H9 (cell line): ENCODE data around the gene PLD1. TPM values are rescaled to one million over a fixed set of nuclear protein-coding genes. Genes with fewer than 3 reads are reported as not detected.

Source experiments
- DNase-seq: peaks from one replicate; pipeline ENCODE4 v3.0.0-alpha.2; 2017
- H2AFZ ChIP-seq: one replicate; pipeline ENCODE4 v1.6.1; 2013; ENCODE audit warnings: mild to moderate bottlenecking, low read length, control low read depth, moderate library complexity
- H2AK5ac ChIP-seq: 2 replicates; pipeline ENCODE4 v1.6.1; 2013; ENCODE audit warnings: low read length, control low read depth, mixed read lengths; ENCODE audit not compliant: insufficient read length
- H2BK120ac ChIP-seq: one replicate; pipeline ENCODE4 v1.6.1; 2013; ENCODE audit warnings: low read depth, mild to moderate bottlenecking, low read length, control low read depth, inconsistent platforms; ENCODE audit not compliant: poor library complexity, severe bottlenecking
- H2BK12ac ChIP-seq: 2 replicates; pipeline ENCODE4 v1.6.1; 2013; ENCODE audit warnings: low read length, control low read depth, mixed read lengths, low read depth; ENCODE audit not compliant: insufficient read length
- H2BK15ac ChIP-seq: 2 replicates; pipeline ENCODE4 v1.6.1; 2013; ENCODE audit warnings: low read depth, low read length, control low read depth
- H2BK20ac ChIP-seq: one replicate; pipeline ENCODE4 v1.6.1; 2013; ENCODE audit warnings: low read depth, mild to moderate bottlenecking, low read length, control low read depth, inconsistent platforms; ENCODE audit not compliant: poor library complexity, severe bottlenecking
- H2BK5ac ChIP-seq: 2 replicates; pipeline ENCODE4 v1.6.1; 2013; ENCODE audit warnings: low read length, control low read depth, mixed read lengths; ENCODE audit not compliant: insufficient read length
- H3K14ac ChIP-seq: 2 replicates; pipeline ENCODE4 v1.6.1; 2013; ENCODE audit warnings: low read length, control low read depth; ENCODE audit not compliant: insufficient read depth
- H3K18ac ChIP-seq: 2 replicates; pipeline ENCODE4 v1.6.1; 2013; ENCODE audit warnings: low read depth, mild to moderate bottlenecking, mixed read lengths, low read length, control low read depth; ENCODE audit not compliant: insufficient read length
- H3K23ac ChIP-seq: 2 replicates; pipeline ENCODE4 v1.6.1; 2013; ENCODE audit warnings: low read length, control low read depth, mixed read lengths, low read depth; ENCODE audit not compliant: insufficient read length
- H3K23me2 ChIP-seq: 2 replicates; pipeline ENCODE4 v1.6.1; 2013; ENCODE audit warnings: low read depth, mild to moderate bottlenecking, mixed read lengths, low read length, control low read depth; ENCODE audit not compliant: insufficient read length, poor library complexity, severe bottlenecking
- H3K27ac ChIP-seq: 2 replicates; pipeline ENCODE4 v1.5.1; 2013; ENCODE audit warnings: low read length, control low read depth, mixed read lengths, low read depth; ENCODE audit not compliant: insufficient read length
- H3K27me3 ChIP-seq: 2 replicates; pipeline ENCODE4 v1.6.1; 2013; ENCODE audit warnings: low read length, control low read depth, inconsistent platforms; ENCODE audit not compliant: insufficient read depth
- H3K4ac ChIP-seq: 2 replicates; pipeline ENCODE4 v1.6.1; 2013; ENCODE audit warnings: low read depth, mild to moderate bottlenecking, control low read depth, inconsistent platforms, low read length, moderate library complexity
- H3K4me1 ChIP-seq: 2 replicates; pipeline ENCODE4 v1.6.1; 2013; ENCODE audit warnings: low read length, control low read depth, inconsistent platforms; ENCODE audit not compliant: insufficient read depth
- H3K4me2 ChIP-seq: 2 replicates; pipeline ENCODE4 v1.6.1; 2013; ENCODE audit warnings: low read length, control low read depth, mixed read lengths; ENCODE audit not compliant: insufficient read length, insufficient read depth
- H3K56ac ChIP-seq: 2 replicates; pipeline ENCODE4 v1.6.1; 2013; ENCODE audit warnings: low read depth, mild to moderate bottlenecking, mixed read lengths, low read length, control low read depth; ENCODE audit not compliant: insufficient read length
- H3K79me1 ChIP-seq: 2 replicates; pipeline ENCODE4 v1.6.1; 2013; ENCODE audit warnings: low read depth, mild to moderate bottlenecking, moderate library complexity, low read length, control low read depth, inconsistent platforms; ENCODE audit not compliant: insufficient read depth, poor library complexity, severe bottlenecking
- H3K79me2 ChIP-seq: 2 replicates; pipeline ENCODE4 v1.6.1; 2013; ENCODE audit warnings: low read length, control low read depth, inconsistent platforms; ENCODE audit not compliant: insufficient read depth
- H3K9ac ChIP-seq: 2 replicates; pipeline ENCODE4 v1.6.1; 2013; ENCODE audit warnings: low read length, control low read depth, mixed read lengths; ENCODE audit not compliant: insufficient read length; ENCODE audit errors: extremely low read depth
- H3K9me3 ChIP-seq: one replicate; pipeline ENCODE4 v1.6.1; 2013; ENCODE audit warnings: low read depth, low read length, inconsistent platforms; ENCODE audit not compliant: control insufficient read depth
- H3T11ph ChIP-seq: one replicate; pipeline ENCODE4 v1.6.1; 2013; ENCODE audit warnings: mild to moderate bottlenecking, low read length, control low read depth, inconsistent platforms
- H4K20me1 ChIP-seq: one replicate; pipeline ENCODE4 v1.6.1; 2013; ENCODE audit not compliant: control insufficient read depth, insufficient read length, insufficient read depth
- H4K5ac ChIP-seq: 2 replicates; pipeline ENCODE4 v1.6.1; 2013; ENCODE audit warnings: low read depth, mild to moderate bottlenecking, mixed read lengths, low read length, control low read depth; ENCODE audit not compliant: insufficient read length
- H4K8ac ChIP-seq: replicated peaks from 2 replicates; pipeline ENCODE4 v1.6.1; 2013; ENCODE audit warnings: low read length, control low read depth, mixed read lengths, low read depth; ENCODE audit not compliant: insufficient read length
- H4K91ac ChIP-seq: 2 replicates; pipeline ENCODE4 v1.6.1; 2013; ENCODE audit warnings: low read depth, mild to moderate bottlenecking, moderate library complexity, mixed read lengths, low read length, control low read depth; ENCODE audit not compliant: insufficient read length
- H3K27ac Mint-ChIP-seq, 3 experiments: 2 replicates in 2 of 3; 3 replicates in 1 of 3; pipeline ENCODE4 v1.8.0; 2020 to 2021; ENCODE audit warnings: mixed read lengths in 3 of 3, mild to moderate bottlenecking in 1 of 3, moderate library complexity in 1 of 3
- H3K27me3 Mint-ChIP-seq: 2 replicates; pipeline ENCODE4 v1.8.0; 2021; ENCODE audit warnings: low read depth, mild to moderate bottlenecking, moderate library complexity, mixed read lengths
- H3K36me3 Mint-ChIP-seq, 3 experiments: 2 replicates in 2 of 3; 3 replicates in 1 of 3; pipeline ENCODE4 v1.8.0; 2020 to 2021; ENCODE audit warnings: low read depth in 3 of 3, mixed read lengths in 3 of 3; ENCODE audit not compliant: insufficient read depth in 1 of 3
- H3K4me1 Mint-ChIP-seq, 2 experiments: 2 replicates each; pipeline ENCODE4 v1.8.0; 2020; ENCODE audit warnings: mixed read lengths in 2 of 2
- H3K4me3 Mint-ChIP-seq, 2 experiments: 2 replicates in 1 of 2; 3 replicates in 1 of 2; pipeline ENCODE4 v1.8.0; 2020 to 2021; ENCODE audit warnings: mild to moderate bottlenecking in 2 of 2, mixed read lengths in 2 of 2, moderate library complexity in 1 of 2
- H3K9me3 Mint-ChIP-seq, 2 experiments: 2 replicates in 1 of 2; 3 replicates in 1 of 2; pipeline ENCODE4 v1.8.0; 2020; ENCODE audit warnings: mild to moderate bottlenecking in 2 of 2, mixed read lengths in 2 of 2, moderate library complexity in 1 of 2
- WGBS: extraction: QIAGEN DNeasy Blood & Tissue Kit; methylation state at CpG from one replicate; pipeline ENCODE4 v1.1.7; 2013; ENCODE audit warnings: missing lambda C conversion rate, low lambda C conversion rate, mixed read lengths; ENCODE audit not compliant: insufficient read length; ENCODE audit errors: extremely low coverage; 5-methylcytosine and 5-hydroxymethylcytosine counted together
- total RNA-seq: library from RNA; stranded (reverse); gene quantifications from 2 replicates; pipeline ENCODE4 v1.2.1, GENCODE V29; 2021
- TF ChIP-seq, protein P1 (sequence below): fragments of 200-600 bp; sonication (generic); conservative IDR thresholded peaks from 3 replicates; pipeline ENCODE4 v1.8.0; 2021; ENCODE audit warnings: antibody characterized with exemption, mild to moderate bottlenecking

Gene PLD1
- total RNA-seq, 1 experiment from 2014 or later = 1.8 TPM

DNA sequence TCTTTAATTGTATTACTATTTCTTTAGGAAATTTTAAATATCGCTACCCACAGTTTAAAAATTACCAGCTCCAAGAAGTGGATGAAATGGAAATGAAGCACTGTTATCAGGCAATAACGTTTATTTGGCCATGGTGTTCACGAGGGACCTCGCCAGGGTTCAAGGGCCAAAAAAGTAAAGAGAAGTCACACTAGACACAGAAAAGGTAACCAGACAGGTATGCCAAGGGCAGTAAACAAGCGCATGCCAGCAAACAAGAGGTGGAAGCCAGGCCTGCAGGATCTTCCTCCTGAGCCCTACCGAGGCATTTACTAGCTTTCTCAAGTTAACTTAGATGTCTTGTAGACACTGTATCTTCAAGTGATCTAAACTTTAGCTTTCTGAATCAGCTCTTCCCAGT is 113.5 kb downstream of the PLD1 start:
- Mint-ChIP-seq H3K27me3 (no peaks in the 10 kb centered on the region), H3K36me3 (no peaks in the 10 kb centered on the region), H3K9me3 (no peaks in the 10 kb centered on the region), H3K4me3 (no peak overlapping the region), H3K4me1 (no peaks in the 10 kb centered on the region), H3K27ac (no peak overlapping the region)
- Histone ChIP-seq H2AFZ (no peak overlapping the region), H3K9ac (no peak overlapping the region), H2BK120ac (no peak overlapping the region), H3K79me1 (no peaks in the 10 kb centered on the region), H3T11ph (no peak overlapping the region), H3K4me1 (no peaks in the 10 kb centered on the region), H4K8ac (no peak overlapping the region), H2BK5ac (no peak overlapping the region), H4K20me1 (no peaks in the 10 kb centered on the region), H2BK15ac (no peak overlapping the region), H3K18ac (no peak overlapping the region), H3K56ac (no peak overlapping the region), H3K14ac (no peak overlapping the region), H3K27me3 (no peaks in the 10 kb centered on the region), H4K5ac (no peak overlapping the region), H2AK5ac (no peak overlapping the region), H3K9me3 (no peaks in the 10 kb centered on the region), H2BK20ac (no peak overlapping the region), H3K23me2 (no peaks in the 10 kb centered on the region), H4K91ac (no peak overlapping the region), H3K27ac (no peak overlapping the region), H3K79me2 (no peaks in the 10 kb centered on the region), H3K4me2 (no peak overlapping the region), H3K23ac (no peak overlapping the region), H2BK12ac (no peak overlapping the region), H3K4ac (no peak overlapping the region)
- no CpG with 5 or more reads among the region's 6 CpGs for WGBS
- DNase-seq = no peak
- TF ChIP-seq, protein P1, sequence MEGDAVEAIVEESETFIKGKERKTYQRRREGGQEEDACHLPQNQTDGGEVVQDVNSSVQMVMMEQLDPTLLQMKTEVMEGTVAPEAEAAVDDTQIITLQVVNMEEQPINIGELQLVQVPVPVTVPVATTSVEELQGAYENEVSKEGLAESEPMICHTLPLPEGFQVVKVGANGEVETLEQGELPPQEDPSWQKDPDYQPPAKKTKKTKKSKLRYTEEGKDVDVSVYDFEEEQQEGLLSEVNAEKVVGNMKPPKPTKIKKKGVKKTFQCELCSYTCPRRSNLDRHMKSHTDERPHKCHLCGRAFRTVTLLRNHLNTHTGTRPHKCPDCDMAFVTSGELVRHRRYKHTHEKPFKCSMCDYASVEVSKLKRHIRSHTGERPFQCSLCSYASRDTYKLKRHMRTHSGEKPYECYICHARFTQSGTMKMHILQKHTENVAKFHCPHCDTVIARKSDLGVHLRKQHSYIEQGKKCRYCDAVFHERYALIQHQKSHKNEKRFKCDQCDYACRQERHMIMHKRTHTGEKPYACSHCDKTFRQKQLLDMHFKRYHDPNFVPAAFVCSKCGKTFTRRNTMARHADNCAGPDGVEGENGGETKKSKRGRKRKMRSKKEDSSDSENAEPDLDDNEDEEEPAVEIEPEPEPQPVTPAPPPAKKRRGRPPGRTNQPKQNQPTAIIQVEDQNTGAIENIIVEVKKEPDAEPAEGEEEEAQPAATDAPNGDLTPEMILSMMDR = no peak
